Body of pancreas (tissue), 4 donors: Measurements from ENCODE around the gene DYNC1I1. TPM values are rescaled to one million over a fixed set of nuclear protein-coding genes. Genes with fewer than 3 reads are reported as not detected.

Experiments used
- ATAC-seq: fragments of 150-250 bp; one replicate; pipeline ENCODE4 v1.9.1; 2016
- DNase-seq, 4 donors: peaks; one replicate each; pipeline ENCODE4 v3.0.0-alpha.2; 2019
- H3K27ac ChIP-seq, 4 donors: fragments of 200-600 bp; sonication (generic); 1 replicate in 3 of 4; 2 replicates in 1 of 4; pipeline versions ENCODE4 v1.5.1 to v1.6.1; 2016 to 2019; ENCODE audit warnings: mild to moderate bottlenecking in 1 of 4, mixed read lengths in 1 of 4, moderate library complexity in 1 of 4
- H3K27me3 ChIP-seq, 2 donors: fragments of 200-600 bp; sonication (generic); one replicate each; pipeline ENCODE4 v1.6.0; 2016; ENCODE audit warnings: mild to moderate bottlenecking in 1 of 2
- H3K36me3 ChIP-seq, 2 donors: fragments of 200-600 bp; sonication (generic); replicated peaks in 1 of 2; 2 replicates each; pipeline ENCODE4 v1.5.1; 2016; ENCODE audit warnings: low read depth in 2 of 2; ENCODE audit not compliant: insufficient read depth in 1 of 2
- H3K4me1 ChIP-seq: fragments of 200-600 bp; sonication (generic); one replicate; pipeline ENCODE4 v1.6.0; 2016
- H3K4me3 ChIP-seq, 2 donors: fragments of 200-600 bp; sonication (generic); 1 replicate in 1 of 2; 2 replicates in 1 of 2; pipeline ENCODE4 v1.5.1; 2016 to 2019
- H3K9me3 ChIP-seq, 3 donors: fragments of 200-600 bp; sonication (generic); 1 replicate in 2 of 3; 2 replicates in 1 of 3; pipeline ENCODE4 v1.5.1; 2016
- POLR2A ChIP-seq, 3 donors: fragments of 450-650 bp; IDR thresholded peaks; one replicate each; pipeline ENCODE4 v1.6.1; 2016; ENCODE audit warnings: antibody characterized with exemption in 3 of 3, mild to moderate bottlenecking in 2 of 3
- WGBS, 2 donors: methylation state at CpG; one replicate each; pipeline ENCODE4 v1.1.5; 2017; 5-methylcytosine and 5-hydroxymethylcytosine counted together
- intact Hi-C: fragments of 100-400 bp; cut with DNase I; formaldehyde crosslinking; loops from one replicate; pipeline ENCODE4 v1.15.1; 2023
- total RNA-seq, 2 donors: library from RNA; depleted of rRNA; stranded (reverse); fragments of >200 nt; gene quantifications; one replicate each; pipeline ENCODE4 v1.1.0, GENCODE V29; 2016
- TF ChIP-seq, protein P1 (sequence below), 7 experiments: fragments of 450-650 bp in 4 of 7; fragments of 200-600 bp in 3 of 7; sonication (generic) in 3 of 7; IDR thresholded peaks; one replicate each; pipeline ENCODE4 v1.5.1; 2016 to 2019; ENCODE audit warnings: antibody characterized with exemption in 7 of 7

Gene DYNC1I1
- total RNA-seq, 2 donors from 2014 or later: 1.3 to 4.2 TPM

- WGBS, 2 donors: 83 to 86% methylated on average over 5 of the region's 5 CpGs
- no peak for DNase-seq
- no peak for TF ChIP-seq POLR2A (IDR thresholded peaks at IDR 0.05)
- TF ChIP-seq, protein P1, sequence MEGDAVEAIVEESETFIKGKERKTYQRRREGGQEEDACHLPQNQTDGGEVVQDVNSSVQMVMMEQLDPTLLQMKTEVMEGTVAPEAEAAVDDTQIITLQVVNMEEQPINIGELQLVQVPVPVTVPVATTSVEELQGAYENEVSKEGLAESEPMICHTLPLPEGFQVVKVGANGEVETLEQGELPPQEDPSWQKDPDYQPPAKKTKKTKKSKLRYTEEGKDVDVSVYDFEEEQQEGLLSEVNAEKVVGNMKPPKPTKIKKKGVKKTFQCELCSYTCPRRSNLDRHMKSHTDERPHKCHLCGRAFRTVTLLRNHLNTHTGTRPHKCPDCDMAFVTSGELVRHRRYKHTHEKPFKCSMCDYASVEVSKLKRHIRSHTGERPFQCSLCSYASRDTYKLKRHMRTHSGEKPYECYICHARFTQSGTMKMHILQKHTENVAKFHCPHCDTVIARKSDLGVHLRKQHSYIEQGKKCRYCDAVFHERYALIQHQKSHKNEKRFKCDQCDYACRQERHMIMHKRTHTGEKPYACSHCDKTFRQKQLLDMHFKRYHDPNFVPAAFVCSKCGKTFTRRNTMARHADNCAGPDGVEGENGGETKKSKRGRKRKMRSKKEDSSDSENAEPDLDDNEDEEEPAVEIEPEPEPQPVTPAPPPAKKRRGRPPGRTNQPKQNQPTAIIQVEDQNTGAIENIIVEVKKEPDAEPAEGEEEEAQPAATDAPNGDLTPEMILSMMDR (IDR thresholded peaks at IDR 0.05): no peak
Observed at GRCh38 chr7:95951531-95951930, 179.2 kb downstream of the DYNC1I1 start.

GRCh38 chr7:95951997-95952795, 179.8 kb downstream of the DYNC1I1 start:
- intact Hi-C loops: no loop called here
- TF ChIP-seq, protein P1 (IDR thresholded peaks at IDR 0.05): no peak
- TF ChIP-seq POLR2A (IDR thresholded peaks at IDR 0.05): no peak
- no peaks in the 10 kb centered on the region for H3K4me1 ChIP-seq
- no peaks in the 10 kb centered on the region for H3K9me3 ChIP-seq
- no peaks in the 10 kb centered on the region for H3K36me3 ChIP-seq
- WGBS, 2 donors: 85 to 88% methylated on average over 8 of the region's 8 CpGs
- H3K4me3 ChIP-seq: no peak overlapping the region
- no peak for DNase-seq
- H3K27me3 ChIP-seq: no peaks in the 10 kb centered on the region
- no peak for ATAC-seq
- H3K27ac ChIP-seq: no peak overlapping the region

More at GRCh38 chr7:95951531-95951930, 179.2 kb downstream of the DYNC1I1 start:
- intact Hi-C loops: no loop called here
- no peak for ATAC-seq
- Histone ChIP-seq H3K4me1 (no peaks in the 10 kb centered on the region), H3K4me3 (no peak overlapping the region), H3K9me3 (no peaks in the 10 kb centered on the region), H3K27me3 (no peaks in the 10 kb centered on the region), H3K27ac (no peak overlapping the region), H3K36me3 (no peaks in the 10 kb centered on the region)

DNA sequence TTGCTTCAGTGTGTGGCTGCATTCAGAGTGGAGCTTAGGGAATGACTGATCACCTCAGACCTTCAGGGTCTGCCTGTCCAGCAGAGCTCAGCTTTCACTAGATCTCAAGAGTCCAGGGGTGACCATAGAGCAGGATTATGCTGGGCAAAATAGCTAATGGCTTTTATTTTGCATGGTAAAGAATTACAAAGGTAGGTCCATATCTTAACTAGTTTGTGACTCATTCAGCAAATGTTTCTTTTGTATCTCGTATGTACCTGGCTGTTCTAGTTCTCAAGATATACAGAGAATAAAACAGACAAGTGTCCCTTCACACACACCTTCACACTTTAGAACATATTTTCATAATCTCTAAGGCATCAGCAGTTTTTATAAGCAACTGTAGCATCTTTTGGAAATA, 180.5 kb downstream of the DYNC1I1 start:
- WGBS, 2 donors: 17 to 18% methylated on average over 1 of the region's 1 CpG
- ATAC-seq: no peak
- no peak for DNase-seq
- no peaks in the 10 kb centered on the region for H3K4me1 ChIP-seq
- TF ChIP-seq, protein P1 (IDR thresholded peaks at IDR 0.05): no peak
- no peak for TF ChIP-seq POLR2A (IDR thresholded peaks at IDR 0.05)
- H3K27me3 ChIP-seq: no peaks in the 10 kb centered on the region
- H3K9me3 ChIP-seq: no peaks in the 10 kb centered on the region
- no peak overlapping the region for H3K4me3 ChIP-seq
- no peak overlapping the region for H3K27ac ChIP-seq
- H3K36me3 ChIP-seq: no peaks in the 10 kb centered on the region
- intact Hi-C loops: no loop called here

DNA sequence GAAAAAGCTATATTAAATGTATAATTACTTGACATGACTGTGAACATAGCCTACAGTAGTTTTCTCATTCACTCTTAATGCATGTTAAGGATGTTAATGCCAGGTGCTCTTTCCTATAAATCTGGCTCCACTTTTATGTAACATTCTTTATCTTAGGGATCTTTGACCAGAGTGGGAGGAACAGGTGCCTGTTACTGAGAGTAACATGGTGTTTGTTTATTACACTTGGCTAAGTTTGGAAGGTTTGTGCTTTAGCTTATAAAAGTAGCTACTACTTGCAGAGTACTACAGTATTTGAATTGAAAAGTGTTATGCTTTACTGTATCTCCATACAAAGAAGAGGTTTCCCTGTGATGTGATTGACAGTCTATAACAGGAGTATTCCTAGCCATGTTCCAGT, 183.4 kb downstream of the DYNC1I1 start:
- Histone ChIP-seq H3K27me3 (no peaks in the 10 kb centered on the region), H3K9me3 (no peaks in the 10 kb centered on the region), H3K4me3 (no peak overlapping the region), H3K27ac (no peak overlapping the region), H3K36me3 (no peaks in the 10 kb centered on the region), H3K4me1 (no peaks in the 10 kb centered on the region)
- DNase-seq: no peak
- intact Hi-C loops: no loop called here
- TF ChIP-seq, protein P1 (IDR thresholded peaks at IDR 0.05): no peak
- TF ChIP-seq POLR2A (IDR thresholded peaks at IDR 0.05): no peak
- ATAC-seq: no peak

- Histone ChIP-seq H3K4me1 (no peaks in the 10 kb centered on the region), H3K27me3 (no peaks in the 10 kb centered on the region), H3K27ac (no peak overlapping the region), H3K9me3 (no peaks in the 10 kb centered on the region), H3K4me3 (no peak overlapping the region), H3K36me3 (no peaks in the 10 kb centered on the region)
- ATAC-seq: no peak
- intact Hi-C loops: no loop called here
- 39 to 46% methylated on average over 3 of the region's 3 CpGs for WGBS, 2 donors
- no peak for DNase-seq
- TF ChIP-seq, protein P1 (IDR thresholded peaks at IDR 0.05): no peak
- no peak for TF ChIP-seq POLR2A (IDR thresholded peaks at IDR 0.05)
Observed at GRCh38 chr7:95957510-95957909, 185.2 kb downstream of the DYNC1I1 start.
